Astrocyte (in vitro differentiated cells and primary cell): Measurements from ENCODE around the gene CCDC190.
A peak's percentile ranks its signal among the peaks of the same experiment; 100 is the strongest.

ENCODE experiments used
- CTCF ChIP-seq: IDR thresholded peaks from 2 replicates; pipeline ENCODE4 v1.5.1; 2011; ENCODE audit warnings: low read depth, mild to moderate bottlenecking, inconsistent platforms, low read length, moderate library complexity; ENCODE audit not compliant: insufficient read depth
- EZH2 ChIP-seq: IDR thresholded peaks from 2 replicates; pipeline ENCODE4 v1.6.1; 2012; ENCODE audit warnings: mild to moderate bottlenecking, low read length, inconsistent platforms; ENCODE audit not compliant: insufficient read depth

- TF ChIP-seq EZH2 = no peak
- peak; percentile 97 for TF ChIP-seq CTCF
These were observed 13.0 kb downstream of the CCDC190 start for GRCh38 chr1:162847839-162848453.
